GM18526 (cell line): ENCODE data around the gene CTXND1.

Experiments
- POLR2A ChIP-seq: IDR thresholded peaks from 3 replicates; pipeline ENCODE4 v1.6.1; 2011; ENCODE audit not compliant: insufficient read length; ENCODE audit errors: extremely low read depth

The CTXND1 gene

DNA sequence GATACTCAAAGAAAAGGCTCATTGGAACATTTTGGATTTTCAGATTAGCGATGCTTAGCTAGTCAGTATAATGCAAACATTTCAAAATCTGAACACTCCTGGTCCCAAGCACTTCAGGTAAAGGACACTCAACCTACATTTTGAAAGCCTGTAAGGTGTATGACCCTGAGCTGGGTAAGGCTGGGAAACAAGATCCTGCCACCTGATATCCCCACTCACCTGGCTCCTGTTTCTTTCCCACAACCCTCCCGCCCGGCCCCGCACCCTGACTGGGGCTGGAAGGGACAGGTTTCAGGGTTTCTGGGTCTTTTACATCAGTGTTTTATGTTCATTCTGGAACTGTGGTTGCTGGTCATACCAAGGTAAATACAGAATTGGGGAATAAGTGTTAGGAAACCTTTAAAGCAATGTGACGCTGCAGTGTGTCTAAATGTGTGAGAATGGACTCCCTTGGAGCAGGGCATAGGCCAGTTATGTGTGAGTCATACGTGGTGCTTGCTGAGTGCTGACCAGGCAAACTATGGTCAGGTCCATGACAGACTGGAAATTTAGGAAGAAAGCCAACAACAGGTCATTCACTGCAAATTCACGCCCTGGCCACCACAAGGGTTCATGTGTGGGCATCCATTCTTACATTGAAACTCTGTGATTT lies 22.9 kb downstream of the CTXND1 start:
- TF ChIP-seq POLR2A, result no peak

DNA sequence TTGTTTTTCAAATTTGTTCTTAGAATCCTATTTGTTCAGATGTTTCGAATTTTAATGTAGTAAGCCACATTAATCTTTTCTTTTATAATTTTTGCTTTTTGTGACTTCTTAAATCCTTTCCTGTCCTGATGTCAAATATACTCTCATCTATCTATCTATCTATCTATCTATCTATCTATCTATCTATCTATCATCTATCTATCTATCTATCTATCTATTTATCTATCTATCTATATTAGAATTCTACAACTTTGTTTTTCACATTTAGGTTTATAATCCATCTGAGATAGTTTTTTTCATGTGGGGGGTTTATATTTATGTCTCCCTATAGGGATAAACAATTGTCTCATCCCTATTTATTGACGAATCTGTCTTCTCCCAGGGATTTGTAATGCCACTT lies 32.1 kb downstream of the CTXND1 start:
- no peak for TF ChIP-seq POLR2A

DNA sequence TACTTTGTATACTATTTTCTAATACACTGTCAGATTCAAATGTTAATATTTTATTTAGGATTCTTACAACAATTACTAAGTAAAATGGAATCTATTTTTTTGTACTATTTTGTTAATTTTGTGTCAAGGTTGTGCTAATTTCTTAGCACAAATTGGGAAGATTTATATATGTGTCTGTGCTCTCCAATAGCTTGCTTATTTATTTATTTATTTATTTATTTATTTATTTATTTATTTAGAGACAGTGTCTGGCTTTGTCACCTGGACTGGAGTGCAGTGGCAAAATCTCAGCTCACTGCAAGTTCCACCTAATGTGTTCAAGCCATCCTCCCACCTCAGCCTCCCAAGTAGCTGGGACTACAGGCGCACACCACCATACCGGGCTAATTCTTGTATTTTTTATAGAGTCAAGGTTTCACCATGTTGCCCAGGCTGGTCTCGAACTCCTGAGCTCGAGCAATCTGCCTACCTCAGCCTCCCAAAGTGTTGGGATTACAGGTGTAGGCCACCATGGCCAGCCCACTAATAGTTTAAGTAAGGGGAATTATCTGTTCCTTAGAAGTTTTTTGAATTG lies 34.6 kb downstream of the CTXND1 start:
- TF ChIP-seq POLR2A, result no peak

DNA sequence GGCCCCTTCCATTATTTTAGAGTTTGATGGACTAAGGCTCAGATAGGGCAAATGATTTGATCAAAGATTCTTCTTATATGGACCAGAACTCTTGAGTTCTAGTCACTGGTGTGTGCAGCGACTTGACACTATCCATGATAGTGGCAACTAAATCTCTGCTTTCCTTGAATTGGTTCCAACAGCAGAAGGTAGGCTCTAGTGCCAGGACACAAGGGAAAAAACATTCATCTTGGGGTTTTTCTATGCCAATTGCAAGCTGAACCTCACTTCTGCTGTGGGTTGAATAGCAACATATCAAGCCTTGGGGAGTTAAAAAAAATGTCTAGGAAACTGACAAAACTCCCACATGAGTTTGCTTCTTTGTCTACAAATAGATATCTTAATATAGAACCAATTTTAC lies 35.1 kb downstream of the CTXND1 start:
- no peak for TF ChIP-seq POLR2A

DNA sequence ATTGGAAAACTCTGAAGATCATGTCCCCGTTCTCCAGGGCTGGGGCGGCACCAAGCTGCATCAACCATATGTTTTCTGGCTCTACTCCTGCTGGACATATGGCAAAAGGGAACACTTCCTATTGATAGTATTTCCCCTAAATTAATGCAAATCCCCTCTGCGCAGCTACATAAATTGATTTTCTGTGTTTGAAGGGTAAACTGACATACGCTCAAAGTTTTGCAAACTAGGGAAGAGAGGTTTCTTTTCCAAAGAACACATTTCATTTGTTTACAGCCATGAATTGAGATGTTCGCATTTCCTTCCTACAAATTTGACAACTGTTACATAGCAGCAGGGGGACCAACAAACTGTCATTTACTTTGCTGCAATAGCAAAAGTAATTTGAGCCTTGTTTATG lies 35.9 kb downstream of the CTXND1 start:
- no peak for TF ChIP-seq POLR2A

DNA sequence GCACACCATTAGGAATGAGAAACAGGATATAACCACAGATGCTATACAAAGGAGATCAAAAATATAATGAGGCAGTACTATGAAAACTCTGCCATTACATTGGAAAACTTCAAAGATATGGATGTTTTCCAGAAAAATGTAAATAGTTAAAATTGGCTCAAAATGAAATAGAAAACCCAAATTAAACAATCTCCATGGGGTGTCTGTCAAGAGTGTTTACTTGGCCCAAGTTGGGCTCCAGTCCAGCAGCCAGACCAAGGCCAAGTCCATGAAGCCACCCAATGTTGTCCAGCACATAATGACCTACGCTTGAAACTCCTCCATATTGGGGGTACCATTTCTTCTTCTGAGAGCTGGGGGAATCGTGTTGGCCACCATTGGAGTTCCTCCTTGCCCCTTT lies 37.1 kb downstream of the CTXND1 start:
- TF ChIP-seq POLR2A, result no peak

DNA sequence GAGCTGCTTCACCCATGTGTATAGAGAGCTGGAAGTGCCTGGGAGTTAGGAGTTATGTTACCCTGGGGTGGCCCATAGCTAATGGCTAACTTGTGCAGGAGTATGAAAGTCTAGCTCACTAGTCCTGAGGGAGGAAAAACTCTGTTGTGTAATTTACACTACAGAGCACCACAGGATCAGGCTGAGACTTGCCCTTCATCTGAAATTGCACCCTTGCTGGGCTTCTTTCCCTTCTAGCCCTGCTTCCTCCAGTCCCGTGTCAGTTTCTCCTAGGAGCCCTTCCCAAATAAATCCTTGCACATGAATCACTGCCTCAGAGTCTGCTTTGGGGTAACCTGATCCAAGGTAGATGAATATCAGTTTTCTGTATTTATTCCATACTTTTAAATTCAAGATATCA lies 40.0 kb downstream of the CTXND1 start:
- no peak for TF ChIP-seq POLR2A

DNA sequence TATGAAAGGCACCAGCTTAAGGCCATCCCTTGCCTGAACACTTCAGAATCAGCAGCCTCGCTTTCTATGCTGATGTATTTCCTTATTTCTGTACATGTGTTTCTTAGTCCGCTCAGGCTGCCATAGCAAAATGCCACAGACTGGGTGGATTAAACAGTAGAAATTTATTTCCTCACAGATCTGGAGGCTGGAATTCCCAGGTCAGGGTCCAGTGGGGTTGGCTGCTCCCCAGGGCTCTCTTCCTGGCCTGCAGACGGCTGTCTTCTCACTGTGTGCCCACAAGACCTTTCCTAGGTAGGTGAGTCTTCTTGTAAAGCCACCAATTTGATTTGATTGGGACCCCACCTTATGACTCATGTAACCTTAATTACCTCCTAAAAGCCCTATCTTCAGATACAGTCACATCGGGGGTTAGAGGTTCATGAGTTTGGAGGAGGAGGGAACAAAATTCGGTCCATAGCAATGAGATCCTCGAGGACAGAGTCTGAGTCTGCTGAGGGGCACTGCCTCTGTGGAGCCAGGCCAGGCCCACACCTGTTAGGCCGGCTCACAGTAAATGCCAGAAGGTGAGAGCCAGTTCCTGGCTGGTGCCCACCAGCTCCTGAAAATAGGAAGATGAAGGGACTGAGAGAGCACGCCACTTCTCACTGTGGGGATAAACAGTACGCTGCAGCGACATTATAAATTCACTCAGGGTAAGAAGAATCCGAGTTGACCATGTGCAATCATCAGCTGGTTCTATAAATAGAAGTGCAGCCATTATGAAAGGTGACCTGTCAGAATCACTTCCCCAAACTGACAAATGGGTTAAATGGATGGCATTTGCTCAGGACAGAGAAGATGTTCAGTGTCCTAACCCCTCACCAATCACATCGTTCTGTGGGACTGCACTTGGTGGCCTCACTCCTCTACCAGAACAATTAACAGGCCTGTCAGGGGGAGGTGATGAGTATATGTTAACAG lies 41.1 kb downstream of the CTXND1 start:
- TF ChIP-seq POLR2A, result no peak

DNA sequence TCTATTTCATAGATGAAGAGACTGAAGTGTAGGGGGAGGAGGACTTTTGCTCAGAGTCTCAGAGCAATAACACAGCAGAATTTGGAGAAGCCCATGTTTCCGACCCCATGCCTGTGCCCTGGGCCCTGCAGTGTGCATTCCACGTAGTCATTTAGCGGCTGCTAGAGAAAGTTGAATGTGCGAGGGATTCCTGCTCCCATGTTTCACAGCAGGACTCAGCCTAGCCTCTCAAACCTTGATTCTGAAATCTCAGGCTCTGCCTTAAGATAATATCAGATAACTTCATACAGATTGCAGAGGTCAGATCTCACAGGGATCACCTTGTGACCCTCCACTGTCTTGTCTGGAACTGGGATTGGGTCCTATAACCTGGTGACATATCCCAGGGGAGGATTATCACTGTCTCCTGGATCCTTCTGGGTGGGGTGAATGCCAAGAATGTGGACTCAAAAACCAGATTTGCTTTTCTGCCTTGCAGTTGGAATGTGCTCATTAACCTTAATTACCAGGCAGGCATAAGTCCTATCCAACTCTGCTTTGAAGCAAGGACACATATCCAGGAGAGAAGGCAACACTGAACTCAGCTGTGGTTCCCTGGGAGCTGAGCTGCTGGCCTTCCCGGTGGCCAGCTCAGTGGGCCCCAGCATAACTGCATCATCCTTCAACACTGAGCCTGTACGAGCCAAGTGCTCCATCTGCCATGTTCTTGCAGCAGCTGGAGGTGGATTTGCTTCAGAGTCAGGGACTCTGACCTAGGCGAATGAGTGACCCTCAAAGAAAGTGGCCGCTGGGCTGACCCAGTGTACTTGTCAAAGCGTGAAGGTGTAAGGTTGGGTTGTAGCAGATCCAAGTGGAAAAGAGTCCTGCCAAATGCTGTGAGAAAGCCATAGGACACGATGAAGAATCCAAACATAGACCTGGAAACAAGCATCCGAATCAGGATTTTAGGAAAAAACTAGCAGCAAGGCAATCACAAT lies 43.0 kb downstream of the CTXND1 start:
- TF ChIP-seq POLR2A, result no peak

DNA sequence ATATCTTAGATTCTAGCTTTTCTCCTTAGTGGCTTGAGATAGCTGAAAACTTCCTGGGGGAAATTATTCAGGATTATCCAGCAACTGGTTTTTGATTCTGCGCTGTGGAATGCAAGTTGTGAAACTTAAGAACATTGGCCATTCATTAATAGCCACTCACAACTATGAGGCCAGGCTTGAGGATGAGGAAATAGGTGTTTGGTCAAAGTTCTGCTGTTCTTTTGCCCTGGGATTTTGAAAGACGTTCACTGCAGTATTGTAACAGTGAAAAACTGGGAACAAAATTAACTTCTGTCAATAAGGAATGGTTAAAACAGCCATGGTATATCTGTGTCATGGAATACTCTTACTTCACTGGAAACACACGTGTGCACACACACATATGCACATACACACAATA lies 44.1 kb downstream of the CTXND1 start:
- no peak for TF ChIP-seq POLR2A

DNA sequence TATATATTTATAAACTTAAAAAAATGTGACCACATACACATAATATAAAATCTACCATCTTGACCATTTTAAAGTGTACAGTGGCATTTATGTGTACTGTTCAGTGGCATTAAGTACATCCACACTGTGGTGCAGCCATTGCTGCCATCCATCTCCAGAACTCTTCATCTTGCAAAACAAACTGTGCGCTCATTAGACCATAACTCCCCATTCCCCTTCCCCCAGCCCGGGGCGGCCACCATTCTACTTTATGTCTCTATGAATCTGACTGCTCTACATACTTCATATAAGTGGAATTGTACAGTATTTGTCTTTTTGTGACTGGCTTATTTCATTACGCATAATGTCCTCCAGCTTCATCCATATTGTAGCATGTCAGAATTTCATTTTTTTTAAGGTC lies 47.8 kb downstream of the CTXND1 start:
- no peak for TF ChIP-seq POLR2A

DNA sequence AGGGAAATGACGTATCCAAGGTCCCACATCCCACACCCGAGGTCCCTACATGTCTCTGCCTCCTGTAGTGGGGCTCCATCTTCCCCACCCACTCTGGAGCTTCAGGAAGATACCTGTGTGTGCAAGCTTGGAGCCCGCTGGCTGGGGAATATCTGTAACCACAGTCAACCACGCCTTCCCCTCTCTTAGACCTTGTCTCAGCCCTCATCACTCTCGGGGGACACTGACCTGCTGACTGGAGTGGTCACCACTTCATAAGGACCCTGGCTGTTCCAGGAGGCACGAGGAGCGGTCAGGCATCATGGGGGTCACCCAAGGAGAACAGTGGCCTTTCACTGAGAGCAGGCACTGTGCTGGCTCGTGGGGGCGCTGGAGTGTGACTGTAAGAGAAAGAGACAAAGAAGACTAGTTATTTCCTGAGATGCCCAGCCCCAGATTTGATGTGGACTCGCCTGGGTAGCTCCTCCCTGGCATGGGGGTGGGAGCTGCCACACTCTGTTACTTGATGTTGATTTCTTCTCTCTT lies 48.6 kb downstream of the CTXND1 start:
- no peak for TF ChIP-seq POLR2A

DNA sequence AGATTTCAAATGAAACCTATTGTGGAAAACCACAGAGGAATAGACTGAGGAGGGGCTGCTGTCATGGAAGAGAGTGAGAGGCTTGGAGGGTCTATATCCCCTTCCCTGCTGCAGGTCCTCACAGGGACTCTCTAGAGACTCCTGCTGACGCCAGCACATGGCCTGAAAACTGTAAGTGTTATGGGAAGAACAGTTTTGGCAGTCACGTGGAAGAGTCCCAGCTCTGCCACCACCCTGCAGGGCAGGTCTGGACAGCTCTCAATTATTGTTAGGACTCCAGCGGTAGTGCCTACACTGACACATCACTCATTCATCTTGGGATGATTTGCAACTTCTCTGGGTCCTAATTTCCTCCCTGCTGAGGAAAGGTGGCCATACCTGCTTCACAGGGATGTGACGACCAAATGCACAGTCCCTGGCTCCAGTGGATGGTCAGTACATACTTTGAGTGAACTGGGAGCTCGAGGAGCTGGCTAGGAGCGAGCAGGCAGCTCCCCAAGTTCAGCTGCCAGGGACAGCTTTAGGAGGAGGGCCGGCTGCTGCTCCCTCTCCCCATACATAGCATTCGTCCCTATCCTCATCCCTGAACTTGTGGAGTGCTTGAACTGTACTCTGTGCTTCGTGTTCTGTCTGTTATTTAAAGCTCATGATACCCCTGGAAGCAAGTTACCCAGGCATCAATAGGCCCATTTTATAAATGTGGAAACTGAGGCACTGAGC lies 49.2 kb downstream of the CTXND1 start:
- TF ChIP-seq POLR2A, result no peak

DNA sequence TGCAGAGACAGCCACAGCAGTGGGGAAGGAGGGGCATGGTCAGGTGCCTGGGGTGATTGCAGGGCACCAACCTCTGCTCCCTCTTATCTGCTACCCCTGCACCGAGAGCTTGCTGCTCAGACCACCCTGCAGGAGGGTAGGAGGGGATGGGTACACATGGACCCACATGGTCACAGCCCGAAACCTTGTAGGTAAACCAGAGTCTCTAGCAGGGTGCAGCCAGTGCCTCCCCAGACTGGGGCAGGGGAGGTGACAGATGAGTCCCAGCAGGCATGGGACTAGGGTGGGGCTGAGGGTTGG lies 50.0 kb downstream of the CTXND1 start:
- no peak for TF ChIP-seq POLR2A

DNA sequence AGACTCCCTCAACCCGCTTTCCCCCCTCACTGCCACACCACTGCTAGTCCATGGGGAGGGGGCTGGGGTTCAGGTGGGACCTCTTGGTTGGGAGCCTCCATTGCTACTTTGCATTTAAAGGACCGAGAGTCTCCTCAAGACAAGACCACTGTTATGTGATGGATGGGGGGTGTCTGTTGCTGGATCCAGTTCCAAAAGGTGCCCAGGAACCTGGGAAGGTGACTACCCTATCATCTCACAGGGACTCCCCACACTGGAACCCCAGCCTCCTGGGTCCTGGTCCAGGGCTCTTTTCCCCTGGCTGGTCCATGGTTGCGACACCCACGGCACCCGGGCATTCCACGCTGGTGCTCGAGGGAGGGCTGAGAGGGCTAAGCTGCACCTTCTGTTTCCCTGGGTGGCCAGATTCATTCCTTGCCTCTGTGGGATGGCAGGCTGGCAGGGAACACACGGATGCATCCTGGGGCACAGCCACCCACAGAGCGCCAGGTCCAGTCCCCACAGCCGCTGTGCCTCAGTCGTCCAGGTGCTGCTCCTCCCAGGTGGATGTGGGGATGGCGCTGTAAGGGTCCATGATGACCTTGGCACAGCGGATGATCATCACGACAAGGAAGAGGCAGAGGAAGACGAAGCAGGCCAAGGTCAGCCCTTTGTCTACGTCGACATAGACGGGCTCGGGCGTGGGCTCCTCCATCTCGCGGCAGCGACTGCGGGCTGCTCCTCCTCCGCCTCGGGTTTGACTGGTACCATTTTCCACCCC lies 50.6 kb downstream of the CTXND1 start:
- no peak for TF ChIP-seq POLR2A
